ENCODE measurements around the gene KCNQ4.

Gene KCNQ4

DNA sequence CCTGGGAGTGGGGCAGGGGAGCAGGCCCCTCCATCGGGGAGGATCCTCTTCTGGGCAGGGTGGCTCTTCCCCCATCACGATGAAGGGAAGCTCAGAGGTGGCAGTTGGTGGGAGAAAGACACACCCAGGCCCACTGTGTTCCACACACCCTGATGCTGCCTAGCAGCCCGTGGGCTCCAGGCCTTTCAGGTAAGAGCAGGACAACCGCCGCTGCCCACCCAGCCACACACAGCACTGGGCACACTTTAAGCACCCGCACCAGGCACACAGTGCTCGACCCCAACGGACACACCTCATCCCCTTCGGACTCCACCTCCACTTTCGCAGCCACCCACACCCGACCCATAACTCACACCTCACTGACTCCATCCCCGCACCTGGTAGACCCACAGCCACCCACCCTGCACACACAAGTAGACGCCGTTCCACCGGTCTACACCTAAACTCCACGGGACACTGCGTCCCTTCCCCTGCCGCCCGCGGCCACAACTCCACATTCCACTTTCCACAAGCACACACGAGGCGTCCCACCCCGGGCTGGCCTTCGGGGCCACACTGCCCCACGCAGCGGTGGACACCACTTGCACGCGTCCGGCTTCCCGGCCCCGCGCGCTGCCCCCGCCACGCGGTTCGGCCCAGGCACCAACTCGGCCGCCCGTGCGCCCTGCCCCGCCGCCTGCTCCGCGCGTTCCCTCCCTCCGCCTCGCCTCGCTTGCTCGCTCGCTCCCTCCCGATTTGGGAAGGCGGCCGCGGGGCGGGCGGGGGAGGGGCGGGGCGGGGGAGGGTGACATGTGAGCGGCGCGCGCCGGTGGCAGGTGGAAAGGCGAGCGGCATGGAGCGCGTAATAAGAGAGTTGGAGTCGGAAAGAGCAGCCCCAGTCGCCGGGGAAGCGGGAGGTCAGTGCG lies at the start of gene KCNQ4:
TSS of gene KCNQ4 (plus strand) at position 787 of the 905 bp plus-strand sequence. CDS start 307 bp downstream, outside the sequence.
- peak within 1 kb of the TSS; percentile 37 for H3K4me3 ChIP-seq (ENCODE audit: low read depth, low read length)
- DNase-seq (ENCODE audit: low read depth) = no peak
- TF ChIP-seq, protein P1, sequence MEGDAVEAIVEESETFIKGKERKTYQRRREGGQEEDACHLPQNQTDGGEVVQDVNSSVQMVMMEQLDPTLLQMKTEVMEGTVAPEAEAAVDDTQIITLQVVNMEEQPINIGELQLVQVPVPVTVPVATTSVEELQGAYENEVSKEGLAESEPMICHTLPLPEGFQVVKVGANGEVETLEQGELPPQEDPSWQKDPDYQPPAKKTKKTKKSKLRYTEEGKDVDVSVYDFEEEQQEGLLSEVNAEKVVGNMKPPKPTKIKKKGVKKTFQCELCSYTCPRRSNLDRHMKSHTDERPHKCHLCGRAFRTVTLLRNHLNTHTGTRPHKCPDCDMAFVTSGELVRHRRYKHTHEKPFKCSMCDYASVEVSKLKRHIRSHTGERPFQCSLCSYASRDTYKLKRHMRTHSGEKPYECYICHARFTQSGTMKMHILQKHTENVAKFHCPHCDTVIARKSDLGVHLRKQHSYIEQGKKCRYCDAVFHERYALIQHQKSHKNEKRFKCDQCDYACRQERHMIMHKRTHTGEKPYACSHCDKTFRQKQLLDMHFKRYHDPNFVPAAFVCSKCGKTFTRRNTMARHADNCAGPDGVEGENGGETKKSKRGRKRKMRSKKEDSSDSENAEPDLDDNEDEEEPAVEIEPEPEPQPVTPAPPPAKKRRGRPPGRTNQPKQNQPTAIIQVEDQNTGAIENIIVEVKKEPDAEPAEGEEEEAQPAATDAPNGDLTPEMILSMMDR (IDR thresholded peaks at IDR 0.05; ENCODE audit: low read depth, low read length, missing control alignments) = no peak

DNA sequence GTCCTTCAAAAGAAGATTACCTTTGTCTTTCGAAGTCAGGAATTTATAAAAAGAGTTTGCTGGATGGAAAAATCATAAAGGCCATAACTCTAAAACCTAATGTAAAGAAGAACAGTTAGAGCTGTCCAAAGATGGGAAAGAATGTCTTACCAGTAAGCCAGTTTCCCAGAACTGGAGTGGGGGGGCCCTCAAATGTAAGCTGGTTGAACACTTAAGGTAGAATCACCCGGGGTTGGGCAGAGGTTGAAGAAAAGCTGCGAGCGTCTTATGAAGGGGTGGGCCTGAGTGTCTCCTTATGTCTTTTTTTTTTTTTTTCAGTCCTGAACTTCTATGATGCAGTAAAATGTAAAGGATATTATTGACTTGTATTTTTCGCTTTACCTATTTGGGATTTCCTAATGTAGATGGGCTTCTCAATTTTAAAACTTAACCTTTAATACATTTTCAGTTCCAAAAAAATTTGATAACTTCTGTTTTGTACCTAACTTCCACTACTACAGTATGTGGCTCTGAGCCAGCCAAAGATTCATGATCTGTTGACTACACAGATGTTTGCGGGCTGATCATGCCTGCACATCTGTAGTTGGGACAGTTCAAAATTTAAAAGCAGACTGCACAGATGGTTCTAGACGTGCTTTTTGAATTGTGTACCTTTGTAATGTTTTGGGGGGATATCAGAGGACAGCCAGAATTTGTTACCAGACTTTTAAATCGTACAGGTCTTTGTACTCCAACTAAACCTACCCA lies 48.5 kb upstream of the KCNQ4 start:
- no peak overlapping the region for H3K4me3 ChIP-seq (ENCODE audit: low read depth, low read length)
- TF ChIP-seq, protein P1 (IDR thresholded peaks at IDR 0.05; ENCODE audit: low read depth, low read length, missing control alignments) = no peak
- DNase-seq (ENCODE audit: low read depth) = no peak

DNA sequence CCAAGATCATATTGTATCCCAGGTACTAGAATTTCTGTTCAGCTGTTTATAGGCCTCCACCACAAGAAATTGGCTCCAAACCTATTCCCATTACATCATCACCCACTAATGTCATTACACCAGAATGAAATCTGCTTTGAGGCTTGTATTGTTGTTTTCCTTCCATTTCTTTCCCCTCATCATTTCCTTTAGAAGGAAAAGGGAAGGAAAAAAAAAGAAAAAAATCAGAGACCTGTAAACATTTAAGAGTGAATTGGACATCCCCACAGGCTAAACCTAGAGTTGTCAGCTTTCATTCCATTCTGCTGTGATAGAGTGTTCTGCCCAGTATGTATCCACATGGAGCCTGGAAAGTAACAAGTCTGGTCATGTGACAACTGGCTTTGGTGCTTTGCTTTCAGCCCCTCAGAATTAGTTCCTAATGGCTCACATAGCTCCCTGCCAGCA lies 47.5 kb upstream of the KCNQ4 start:
- DNase-seq (ENCODE audit: low read depth) = no peak

DNA sequence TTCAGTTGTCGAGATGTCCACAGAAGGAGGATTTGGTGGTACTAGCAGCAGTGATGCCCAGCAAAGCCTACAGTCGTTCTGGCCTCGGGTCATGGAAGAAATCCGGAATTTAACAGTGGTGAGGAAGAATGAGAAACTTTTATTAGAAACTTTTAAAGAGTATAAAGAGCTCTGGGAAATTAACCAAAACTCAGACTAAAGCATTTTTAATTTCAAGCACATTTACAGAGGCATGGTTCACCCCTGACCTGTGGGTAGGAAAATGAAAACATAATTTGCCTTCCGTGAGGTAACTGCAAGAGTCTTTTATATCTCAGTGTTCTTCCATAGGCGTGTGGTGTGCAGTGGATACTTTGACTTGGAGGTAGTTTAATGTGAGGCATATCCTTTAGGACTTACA lies 44.8 kb upstream of the KCNQ4 start:
- H3K4me3 ChIP-seq (ENCODE audit: low read depth, low read length) = no peak overlapping the region
- DNase-seq (ENCODE audit: low read depth) = no peak
- TF ChIP-seq, protein P1 (IDR thresholded peaks at IDR 0.05; ENCODE audit: low read depth, low read length, missing control alignments) = no peak

More for the DNA sequence above, 47.5 kb upstream of the KCNQ4 start:
- TF ChIP-seq, protein P1 (IDR thresholded peaks at IDR 0.05; ENCODE audit: low read depth, low read length, missing control alignments) = no peak
- H3K4me3 ChIP-seq (ENCODE audit: low read depth, low read length) = no peak overlapping the region

DNA sequence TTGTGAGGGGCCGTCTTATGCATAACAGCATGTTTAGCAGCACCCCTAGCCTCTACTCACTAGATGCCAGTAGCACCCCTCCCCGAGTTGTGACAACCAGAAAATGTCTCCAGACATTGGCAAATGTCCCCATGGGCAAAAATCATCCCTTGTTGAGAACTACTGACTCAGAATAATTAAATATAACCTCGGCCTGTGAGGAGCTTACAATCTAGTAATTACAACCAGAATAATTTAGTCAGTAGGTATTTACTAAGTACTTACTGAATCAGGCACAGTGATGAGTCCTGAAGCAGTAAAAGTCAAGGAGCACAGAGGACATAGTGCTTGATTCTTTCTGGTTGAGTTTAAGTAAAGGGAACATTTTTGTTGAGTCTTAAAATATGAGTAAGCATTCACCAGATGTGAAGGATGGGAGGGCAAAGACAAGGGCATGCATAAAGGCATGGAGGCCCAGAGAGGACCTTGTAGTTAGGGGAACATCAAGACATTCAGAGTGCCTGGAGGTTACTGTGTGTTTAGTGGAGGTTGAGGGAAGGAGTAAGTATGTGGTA lies 44.1 kb upstream of the KCNQ4 start:
- TF ChIP-seq, protein P1 (IDR thresholded peaks at IDR 0.05; ENCODE audit: low read depth, low read length, missing control alignments) = no peak
- DNase-seq (ENCODE audit: low read depth) = no peak
- H3K4me3 ChIP-seq (ENCODE audit: low read depth, low read length) = no peak overlapping the region

DNA sequence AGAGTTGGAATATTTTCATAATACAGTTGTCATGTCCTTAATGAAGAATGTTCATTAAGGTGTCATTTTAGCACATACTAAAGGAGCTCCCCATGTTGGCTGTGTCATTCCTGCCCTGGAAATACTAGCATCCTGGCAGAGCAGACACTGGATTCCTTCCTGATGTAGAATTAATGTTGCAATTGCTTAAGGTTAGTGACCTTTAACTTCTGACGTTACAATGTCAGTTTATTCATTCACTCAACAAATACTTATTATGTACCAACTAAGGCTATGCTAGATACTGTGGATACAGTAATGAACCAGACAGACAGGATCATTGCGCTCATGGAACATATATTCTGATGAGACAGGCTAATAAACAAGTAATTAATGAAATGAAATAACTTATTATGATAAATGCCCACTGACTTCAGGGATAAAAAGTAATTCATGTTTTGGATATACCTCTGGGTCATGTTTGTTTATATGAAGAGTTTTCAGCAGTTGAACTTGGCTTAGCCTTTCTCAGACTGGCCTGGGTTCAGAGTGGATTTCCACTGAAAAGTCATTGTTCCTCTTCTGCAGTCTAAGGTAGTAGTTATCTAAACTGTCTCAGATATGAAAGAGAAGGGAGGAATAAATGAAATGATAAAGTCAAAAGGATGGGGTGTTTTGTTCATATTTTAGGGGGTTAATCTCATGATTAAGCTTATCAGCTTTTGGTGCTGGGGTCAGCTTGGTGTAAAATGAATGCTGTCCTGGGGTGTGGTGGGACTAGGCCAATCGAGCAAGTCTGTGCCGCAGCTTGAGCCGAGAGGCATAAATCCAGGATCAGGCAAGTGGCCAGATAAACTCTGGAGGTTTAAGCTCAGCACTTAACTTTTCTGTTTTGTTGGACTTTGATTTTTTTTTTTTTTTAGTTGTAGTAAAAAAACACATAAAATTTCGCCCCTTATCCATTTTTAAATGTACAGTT lies 43.3 kb upstream of the KCNQ4 start:
- no peak overlapping the region for H3K4me3 ChIP-seq (ENCODE audit: low read depth, low read length)
- no peak for DNase-seq (ENCODE audit: low read depth)
- TF ChIP-seq, protein P1 (IDR thresholded peaks at IDR 0.05; ENCODE audit: low read depth, low read length, missing control alignments) = no peak
